Measurements from ENCODE around the gene BNIPL. TPM values are rescaled to one million over a fixed set of nuclear protein-coding genes. Genes with fewer than 3 reads are reported as not detected.

The BNIPL gene
- polyA plus RNA-seq, 1 donor (not counting 4 experiments of a cell fraction or from before 2014, with no cell fraction given): 9.8 TPM

DNA sequence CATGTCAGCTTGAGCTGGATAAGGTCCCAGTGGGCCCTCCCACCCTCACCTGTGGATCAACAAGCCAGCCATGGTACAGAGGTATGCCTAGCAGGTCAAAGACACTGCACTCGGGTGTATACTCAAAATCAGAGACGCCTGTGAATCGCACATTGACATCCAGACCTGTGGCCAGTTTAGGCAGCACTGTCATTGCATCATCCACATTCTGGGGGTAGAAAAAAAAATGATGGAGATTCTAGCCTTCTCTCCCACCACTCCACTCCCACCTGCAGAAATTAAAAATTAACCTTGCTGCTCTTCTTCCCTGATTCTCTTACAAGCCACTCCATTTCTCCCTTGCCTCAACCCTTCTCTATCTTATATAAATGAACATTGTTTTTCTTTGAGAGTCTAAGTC, 36.0 kb upstream of the BNIPL start:
- no peak for FAIRE-seq

GRCh38 chr1:151001602-151002001, 34.8 kb upstream of the BNIPL start:
- Histone ChIP-seq H3K27me3 (ENCODE audit: control insufficient read depth, extremely low read depth, insufficient read depth, low read length) (no peaks in the 10 kb centered on the region), H4K20me1 (ENCODE audit: control insufficient read depth, extremely low read depth, insufficient read depth, low read length) (no peaks in the 10 kb centered on the region), H3K27ac (ENCODE audit: control insufficient read depth, insufficient read depth, low read length) (no peak overlapping the region), H3K4me1 (ENCODE audit: control insufficient read depth, extremely low read depth, insufficient read depth, low read length) (peaks cover 30% of the 10 kb centered on the region), H3K9me3 (ENCODE audit: control insufficient read depth, low read depth, low read length) (no peaks in the 10 kb centered on the region), H2AFZ (ENCODE audit: control insufficient read depth, low read length) (no peak overlapping the region), H3K4me2 (ENCODE audit: control insufficient read depth, extremely low read depth, insufficient read depth, low read depth, low read length) (no peak overlapping the region), H3K4me3 (ENCODE audit: control insufficient read depth in 2 of 3, extremely low read depth in 1 of 3, insufficient read depth in 2 of 3, low read depth in 1 of 3, low read length in 3 of 3) (no peak overlapping the region), H3K9me1 (ENCODE audit: control insufficient read depth, extremely low read depth, insufficient read depth, low read length) (no peaks in the 10 kb centered on the region), H3K79me2 (ENCODE audit: control insufficient read depth, insufficient read depth, low read length) (no peaks in the 10 kb centered on the region), H3K36me3 (ENCODE audit: control insufficient read depth in 2 of 2, extremely low read depth in 1 of 2, insufficient read depth in 2 of 2, low read length in 2 of 2) (peaks cover 0 to 2% of the 10 kb centered on the region in 2 experiments), H3K9ac (ENCODE audit: control insufficient read depth, extremely low read depth, insufficient read depth, low read length) (no peak overlapping the region)
- no peak for DNase-seq (ENCODE audit: low read depth, low spot score)
- dilution Hi-C loops (cut with MboI; ENCODE audit: extremely low pct_ligation_motif_present, low sequenced_read_pairs): no loop called here
- peak; percentile 9 for FAIRE-seq
- no peak for TF ChIP-seq CTCF (optimal IDR thresholded peaks at IDR 0.05 in 1 of 3, IDR thresholded peaks at IDR 0.05 in 1 of 3, conservative IDR thresholded peaks at IDR 0.05 in 1 of 3; ENCODE audit: extremely low read depth in 1 of 3, insufficient read depth in 2 of 3, low read length in 3 of 3)
- no peak for TF ChIP-seq EZH2 (IDR thresholded peaks at IDR 0.05; ENCODE audit: low read length)

More for the DNA sequence above, 36.0 kb upstream of the BNIPL start:
- peaks cover 0 to 2% of the 10 kb centered on the region in 2 experiments for H3K36me3 ChIP-seq (ENCODE audit: control insufficient read depth in 2 of 2, extremely low read depth in 1 of 2, insufficient read depth in 2 of 2, low read length in 2 of 2)
- no peak for DNase-seq (ENCODE audit: low read depth, low spot score)
- no peak overlapping the region for H3K27ac ChIP-seq (ENCODE audit: control insufficient read depth, insufficient read depth, low read length)
- no peaks in the 10 kb centered on the region for H3K27me3 ChIP-seq (ENCODE audit: control insufficient read depth, extremely low read depth, insufficient read depth, low read length)
- no peaks in the 10 kb centered on the region for H3K79me2 ChIP-seq (ENCODE audit: control insufficient read depth, insufficient read depth, low read length)
- no peak overlapping the region for H3K9ac ChIP-seq (ENCODE audit: control insufficient read depth, extremely low read depth, insufficient read depth, low read length)
- H3K4me3 ChIP-seq (ENCODE audit: control insufficient read depth in 2 of 3, extremely low read depth in 1 of 3, insufficient read depth in 2 of 3, low read depth in 1 of 3, low read length in 3 of 3): no peak overlapping the region
- H3K4me1 ChIP-seq (ENCODE audit: control insufficient read depth, extremely low read depth, insufficient read depth, low read length): peaks cover 21% of the 10 kb centered on the region
- H3K4me2 ChIP-seq (ENCODE audit: control insufficient read depth, extremely low read depth, insufficient read depth, low read depth, low read length): no peak overlapping the region
- H3K9me3 ChIP-seq (ENCODE audit: control insufficient read depth, low read depth, low read length): no peaks in the 10 kb centered on the region
- dilution Hi-C loops (cut with MboI; ENCODE audit: extremely low pct_ligation_motif_present, low sequenced_read_pairs): no loop called here
- no peaks in the 10 kb centered on the region for H4K20me1 ChIP-seq (ENCODE audit: control insufficient read depth, extremely low read depth, insufficient read depth, low read length)
- no peaks in the 10 kb centered on the region for H3K9me1 ChIP-seq (ENCODE audit: control insufficient read depth, extremely low read depth, insufficient read depth, low read length)
- no peak overlapping the region for H2AFZ ChIP-seq (ENCODE audit: control insufficient read depth, low read length)
- TF ChIP-seq EZH2 (IDR thresholded peaks at IDR 0.05; ENCODE audit: low read length) (no peak), CTCF (optimal IDR thresholded peaks at IDR 0.05 in 1 of 3, IDR thresholded peaks at IDR 0.05 in 1 of 3, conservative IDR thresholded peaks at IDR 0.05 in 1 of 3; ENCODE audit: extremely low read depth in 1 of 3, insufficient read depth in 2 of 3, low read length in 3 of 3) (no peak)

Measured in keratinocyte (primary cell).